Osteoblast (primary cell): ENCODE data around the gene SERGEF. TPM values are rescaled to one million over a fixed set of nuclear protein-coding genes. Genes with fewer than 3 reads are reported as not detected.

ENCODE experiments used
- DNase-seq: peaks from one replicate; pipeline ENCODE4 v3.0.0; 2011; ENCODE audit warnings: low spot score, mixed read lengths; ENCODE audit not compliant: insufficient read length; ENCODE audit errors: missing footprints
- H2AFZ ChIP-seq: 2 replicates; pipeline ENCODE4 v1.6.0; 2011; ENCODE audit warnings: mild to moderate bottlenecking, low read length
- H3K27ac ChIP-seq: 2 replicates; pipeline ENCODE4 v1.5.1; 2011; ENCODE audit warnings: mild to moderate bottlenecking, low read depth, low read length, moderate library complexity
- H3K27me3 ChIP-seq: 2 replicates; pipeline ENCODE4 v1.6.0; 2012; ENCODE audit warnings: mild to moderate bottlenecking, control low read depth, inconsistent platforms, low read length, moderate library complexity; ENCODE audit not compliant: insufficient read depth
- H3K36me3 ChIP-seq: 2 replicates; pipeline ENCODE4 v1.5.1; 2011; ENCODE audit warnings: mild to moderate bottlenecking, low read length, control low read depth, moderate library complexity; ENCODE audit not compliant: insufficient read depth
- H3K4me1 ChIP-seq: 2 replicates; pipeline ENCODE4 v1.5.1; 2011; ENCODE audit warnings: mild to moderate bottlenecking, low read length, control low read depth, moderate library complexity; ENCODE audit not compliant: insufficient read depth
- H3K4me2 ChIP-seq: 2 replicates; pipeline ENCODE4 v1.6.0; 2011; ENCODE audit warnings: mild to moderate bottlenecking, low read length; ENCODE audit not compliant: insufficient read depth
- H3K4me3 ChIP-seq: fragments of 200-600 bp; sonication (generic); 3 replicates; pipeline ENCODE4 v1.5.1; 2012; ENCODE audit warnings: mild to moderate bottlenecking, low read length, inconsistent platforms; ENCODE audit not compliant: insufficient read depth
- H3K79me2 ChIP-seq: 2 replicates; pipeline ENCODE4 v1.6.0; 2012; ENCODE audit warnings: mild to moderate bottlenecking, low read length, control low read depth, inconsistent platforms; ENCODE audit not compliant: insufficient read depth
- H3K9me3 ChIP-seq: 2 replicates; pipeline ENCODE4 v1.5.1; 2011; ENCODE audit warnings: low read depth, low read length, control low read depth
- H4K20me1 ChIP-seq: 2 replicates; pipeline ENCODE4 v1.6.0; 2012; ENCODE audit warnings: mild to moderate bottlenecking, low read length, control low read depth; ENCODE audit not compliant: insufficient read depth
- total RNA-seq: library from RNA; depleted of rRNA; stranded (reverse); fragments of >200 nt; gene quantifications from 2 replicates; pipeline ENCODE4 v1.2.3, GENCODE V29; 2012
- TF ChIP-seq, protein P1 (sequence below): IDR thresholded peaks from 2 replicates; pipeline ENCODE4 v1.5.1; 2011; ENCODE audit warnings: mild to moderate bottlenecking, low read depth, low read length, moderate library complexity; ENCODE audit errors: extremely low read depth

Gene SERGEF
- total RNA-seq, 1 donor, result 29.7 TPM

DNA sequence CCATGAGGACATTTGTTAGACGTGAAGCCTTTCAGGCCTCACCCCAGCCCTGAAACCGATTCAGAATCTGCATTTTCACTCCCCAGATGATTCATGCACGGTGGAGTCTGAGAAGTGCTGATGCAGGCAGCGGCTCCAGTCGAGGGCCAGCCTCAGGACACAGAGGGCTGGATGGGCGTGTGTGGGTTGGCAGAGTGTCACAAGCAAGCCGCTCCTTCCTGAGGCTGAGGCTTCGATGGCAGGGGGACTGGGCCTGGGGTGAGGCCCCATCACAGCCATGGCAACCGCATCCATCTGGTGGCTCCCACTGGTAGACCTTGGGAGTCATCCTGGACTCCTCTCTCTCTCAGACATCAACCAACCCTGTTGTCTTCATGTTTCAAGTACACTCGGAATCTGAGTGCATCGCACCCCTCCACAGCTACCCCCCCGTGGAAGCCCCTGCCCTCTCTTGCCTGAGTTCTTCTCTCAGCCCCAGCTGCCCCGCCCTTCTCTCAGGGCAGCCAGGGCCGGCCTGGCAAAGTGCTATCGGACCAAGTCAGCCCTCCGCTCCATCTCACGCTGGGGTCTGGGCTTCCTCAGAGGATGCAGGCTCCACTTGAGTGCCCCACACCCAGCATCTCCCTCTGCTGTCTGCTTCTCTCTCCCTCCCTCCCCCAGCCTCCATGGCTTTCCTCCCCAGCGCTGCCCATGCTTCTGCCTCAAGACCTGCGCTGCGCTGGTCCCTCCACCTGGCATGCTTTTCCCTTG, 267.6 kb downstream of the SERGEF start:
- TF ChIP-seq, protein P1, sequence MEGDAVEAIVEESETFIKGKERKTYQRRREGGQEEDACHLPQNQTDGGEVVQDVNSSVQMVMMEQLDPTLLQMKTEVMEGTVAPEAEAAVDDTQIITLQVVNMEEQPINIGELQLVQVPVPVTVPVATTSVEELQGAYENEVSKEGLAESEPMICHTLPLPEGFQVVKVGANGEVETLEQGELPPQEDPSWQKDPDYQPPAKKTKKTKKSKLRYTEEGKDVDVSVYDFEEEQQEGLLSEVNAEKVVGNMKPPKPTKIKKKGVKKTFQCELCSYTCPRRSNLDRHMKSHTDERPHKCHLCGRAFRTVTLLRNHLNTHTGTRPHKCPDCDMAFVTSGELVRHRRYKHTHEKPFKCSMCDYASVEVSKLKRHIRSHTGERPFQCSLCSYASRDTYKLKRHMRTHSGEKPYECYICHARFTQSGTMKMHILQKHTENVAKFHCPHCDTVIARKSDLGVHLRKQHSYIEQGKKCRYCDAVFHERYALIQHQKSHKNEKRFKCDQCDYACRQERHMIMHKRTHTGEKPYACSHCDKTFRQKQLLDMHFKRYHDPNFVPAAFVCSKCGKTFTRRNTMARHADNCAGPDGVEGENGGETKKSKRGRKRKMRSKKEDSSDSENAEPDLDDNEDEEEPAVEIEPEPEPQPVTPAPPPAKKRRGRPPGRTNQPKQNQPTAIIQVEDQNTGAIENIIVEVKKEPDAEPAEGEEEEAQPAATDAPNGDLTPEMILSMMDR, result no peak
- Histone ChIP-seq H4K20me1 (no peaks in the 10 kb centered on the region), H3K4me3 (no peak overlapping the region), H2AFZ (no peak overlapping the region), H3K79me2 (no peaks in the 10 kb centered on the region), H3K27me3 (peaks cover 15% of the 10 kb centered on the region), H3K4me2 (no peak overlapping the region), H3K9me3 (no peaks in the 10 kb centered on the region), H3K27ac (no peak overlapping the region), H3K36me3 (no peaks in the 10 kb centered on the region), H3K4me1 (peaks cover 6% of the 10 kb centered on the region)
- peak; percentile 32 for DNase-seq

DNA sequence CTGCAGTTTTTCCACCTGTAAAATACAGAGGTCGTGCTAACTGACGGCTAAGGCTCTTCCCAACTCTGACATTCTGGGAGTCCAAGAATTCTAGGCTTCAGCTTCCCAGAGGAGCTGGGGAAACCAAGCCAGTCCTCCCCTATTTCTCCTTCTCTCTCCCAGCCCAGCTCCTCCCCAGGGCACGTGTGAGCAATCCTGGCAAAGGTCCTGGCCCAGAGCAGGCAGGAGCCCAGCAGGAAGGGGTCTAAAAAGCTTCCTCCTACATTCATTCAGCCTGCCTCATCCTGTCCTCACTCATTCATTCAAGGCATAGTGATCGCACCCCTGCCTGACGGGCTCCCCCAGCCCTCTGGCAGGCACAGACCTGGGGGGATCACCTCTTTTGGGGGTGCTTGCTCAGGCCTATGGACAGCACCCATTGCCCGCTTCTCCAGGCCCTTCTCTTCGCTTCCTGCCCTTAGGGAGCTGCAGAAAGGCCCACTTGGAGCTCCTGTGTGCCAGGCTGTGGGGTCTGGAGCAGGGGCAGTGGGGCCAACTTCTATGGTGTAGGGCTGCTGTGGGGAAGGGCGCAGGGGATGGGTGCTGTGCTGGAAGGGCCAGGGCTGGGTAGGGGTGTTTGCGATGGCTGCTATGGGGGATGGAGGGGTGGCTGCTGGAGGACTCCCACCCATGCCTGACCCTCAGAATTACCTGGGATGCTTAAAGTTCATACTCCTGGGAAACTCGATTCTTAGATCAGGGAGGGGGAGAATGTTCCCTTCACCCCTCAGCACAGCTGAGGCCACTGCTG, 268.5 kb downstream of the SERGEF start:
- H3K27ac ChIP-seq, result no peak overlapping the region
- H3K4me3 ChIP-seq, result no peak overlapping the region
- H3K36me3 ChIP-seq, result no peaks in the 10 kb centered on the region
- TF ChIP-seq, protein P1, result no peak
- H4K20me1 ChIP-seq, result no peaks in the 10 kb centered on the region
- peaks cover 22% of the 10 kb centered on the region for H3K27me3 ChIP-seq
- H3K4me1 ChIP-seq, result peaks cover 6% of the 10 kb centered on the region
- H3K79me2 ChIP-seq, result no peaks in the 10 kb centered on the region
- H3K9me3 ChIP-seq, result no peaks in the 10 kb centered on the region
- no peak overlapping the region for H2AFZ ChIP-seq
- peak; percentile 95 for DNase-seq
- H3K4me2 ChIP-seq, result peak overlapping the region; percentile 36

DNA sequence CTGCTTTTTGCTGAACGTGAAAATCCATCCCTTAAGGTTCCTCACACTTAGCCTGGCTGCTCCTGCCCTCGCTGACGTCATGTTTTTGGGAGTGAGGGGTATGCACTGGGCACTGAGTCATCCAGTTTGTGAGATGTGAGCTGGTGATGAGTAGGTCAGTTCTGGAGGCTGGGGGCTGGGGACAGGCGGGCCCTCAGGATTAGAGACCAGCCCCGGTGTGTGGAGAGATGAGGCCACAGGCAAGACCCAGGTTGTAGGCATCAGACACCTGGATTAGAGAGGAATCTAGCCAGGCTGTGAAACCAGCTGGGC, 269.1 kb downstream of the SERGEF start:
- TF ChIP-seq, protein P1, result no peak
- Histone ChIP-seq H3K4me3 (no peak overlapping the region), H3K4me1 (peaks cover 6% of the 10 kb centered on the region), H3K27me3 (peaks cover 28% of the 10 kb centered on the region), H3K27ac (no peak overlapping the region), H4K20me1 (no peaks in the 10 kb centered on the region), H3K9me3 (no peaks in the 10 kb centered on the region), H3K4me2 (peak overlapping the region; percentile 36), H3K36me3 (no peaks in the 10 kb centered on the region), H3K79me2 (no peaks in the 10 kb centered on the region), H2AFZ (no peak overlapping the region)
- DNase-seq, result peak; percentile 94
